Fibroblast of skin of left quadriceps (primary cell): ENCODE data around the gene GRIK3.

Experiments used
- DNase-seq, 2 experiments: peaks; one replicate each; pipeline ENCODE4 v3.0.0-alpha.2; 2013; ENCODE audit warnings: low read depth in 2 of 2

The GRIK3 gene

GRCh38 chr1:37015713-37016112 lies 18.6 kb downstream of the GRIK3 start:
- DNase-seq, result no peak

GRCh38 chr1:37012226-37012625 lies 22.1 kb downstream of the GRIK3 start:
- no peak for DNase-seq

- DNase-seq, result no peak
Measured at GRCh38 chr1:37010011-37010410, 24.3 kb downstream of the GRIK3 start.

GRCh38 chr1:37009521-37009920 lies 24.8 kb downstream of the GRIK3 start:
- no peak for DNase-seq

- no peak for DNase-seq
Measured at GRCh38 chr1:37006132-37006868, 28.0 kb downstream of the GRIK3 start.

- DNase-seq, result no peak
Measured at GRCh38 chr1:37002898-37003297, 31.4 kb downstream of the GRIK3 start.

- DNase-seq, result no peak
Measured at GRCh38 chr1:37001703-37002102, 32.6 kb downstream of the GRIK3 start.

GRCh38 chr1:36996106-36996505 lies 38.2 kb downstream of the GRIK3 start:
- DNase-seq, result no peak

- no peak for DNase-seq
Measured at GRCh38 chr1:36994868-36995267, 39.4 kb downstream of the GRIK3 start.

GRCh38 chr1:36994294-36994693 lies 40.0 kb downstream of the GRIK3 start:
- no peak for DNase-seq

GRCh38 chr1:36992139-36992943 lies 42.0 kb downstream of the GRIK3 start:
- no peak for DNase-seq

GRCh38 chr1:36991551-36991950 lies 42.8 kb downstream of the GRIK3 start:
- no peak for DNase-seq

- no peak for DNase-seq
Measured at GRCh38 chr1:36990928-36991327, 43.4 kb downstream of the GRIK3 start.

- DNase-seq, result no peak
Measured at GRCh38 chr1:36989241-36989640, 45.1 kb downstream of the GRIK3 start.

- DNase-seq, result no peak
Measured at GRCh38 chr1:36988741-36989193, 45.5 kb downstream of the GRIK3 start.

GRCh38 chr1:36988321-36988720 lies 46.0 kb downstream of the GRIK3 start:
- no peak for DNase-seq

- no peak for DNase-seq
Measured at GRCh38 chr1:36987276-36987675, 47.0 kb downstream of the GRIK3 start.

- no peak for DNase-seq
Measured at GRCh38 chr1:36986241-36986985, 47.9 kb downstream of the GRIK3 start.

GRCh38 chr1:36984675-36985074 lies 49.6 kb downstream of the GRIK3 start:
- DNase-seq, result no peak

GRCh38 chr1:36984026-36984425 lies 50.3 kb downstream of the GRIK3 start:
- no peak for DNase-seq

- DNase-seq, result no peak
Measured at GRCh38 chr1:36982709-36983108, 51.6 kb downstream of the GRIK3 start.
